ENCODE data around the gene ANKRD27.
"Not testable (repeated sequence)": the region's sequence is repeated elsewhere in the genome, so short reads cannot be mapped to it uniquely, and the experiment has no call there.

Gene ANKRD27

GRCh38 chr19:32700129-32700528, 25.1 kb upstream of the ANKRD27 start:
- H3K18ac ChIP-seq (ENCODE audit: low read length); H3K4me3 ChIP-seq (ENCODE audit: low read depth, low read length); H3K9ac ChIP-seq (ENCODE audit: low read length); H4K12ac ChIP-seq (ENCODE audit: low read depth, low read length); H3K4ac ChIP-seq (ENCODE audit: low read depth, low read length); H2BK12ac ChIP-seq (ENCODE audit: low read length); H3K27me3 ChIP-seq (ENCODE audit: insufficient read depth, low read length); H2AK5ac ChIP-seq (ENCODE audit: low read length); H3K79me1 ChIP-seq (ENCODE audit: low read length); H2BK5ac ChIP-seq (ENCODE audit: low read depth, low read length, poor library complexity); H3K36me3 ChIP-seq (ENCODE audit: control insufficient read depth in 1 of 2, insufficient read depth in 2 of 2, low read length in 2 of 2); H3K23ac ChIP-seq (ENCODE audit: low read length); H3K9me3 ChIP-seq (ENCODE audit: insufficient read depth, low read depth, low read length); H4K8ac ChIP-seq (ENCODE audit: low read depth, low read length); H3K14ac ChIP-seq (ENCODE audit: low read length); H3K4me1 ChIP-seq (ENCODE audit: control insufficient read depth in 1 of 2, insufficient read depth in 2 of 2, low read length in 2 of 2); H3K27ac ChIP-seq (ENCODE audit: low read depth, low read length); H4K91ac ChIP-seq (ENCODE audit: low read depth, low read length); H2BK120ac ChIP-seq (ENCODE audit: insufficient read depth, low read length, poor library complexity); DNase-seq; H3K4me2 ChIP-seq (ENCODE audit: low read length); H3K79me2 ChIP-seq (ENCODE audit: control insufficient read depth, insufficient read depth, low read length, poor library complexity); H2AFZ ChIP-seq (ENCODE audit: insufficient read depth, low read length, poor library complexity): not testable (repeated sequence)
- WGBS (ENCODE audit: extremely low coverage, insufficient coverage, insufficient read length) = no CpG with 5 or more reads among the region's 7 CpGs

DNA sequence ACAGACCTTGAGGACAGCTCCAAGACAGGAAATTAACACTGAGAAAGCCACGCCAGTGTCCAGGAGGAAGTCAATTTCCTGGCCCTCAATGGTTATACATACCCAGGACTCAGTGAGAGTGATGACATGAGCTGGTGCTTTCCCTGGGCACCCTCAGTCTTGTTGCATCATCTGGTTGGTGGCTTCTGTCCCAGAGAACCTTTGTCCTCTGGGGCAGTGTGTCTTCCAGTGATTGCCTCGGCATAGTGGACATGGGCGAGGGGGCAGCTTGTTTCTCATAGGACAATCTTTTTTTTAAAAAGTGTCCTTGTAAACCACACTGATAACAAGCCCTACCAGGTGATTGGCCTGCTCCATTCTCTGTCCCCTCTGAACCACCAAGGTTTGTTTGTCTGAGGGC, 21.8 kb upstream of the ANKRD27 start:
- H3K4me3 ChIP-seq (ENCODE audit: low read depth, low read length); H3K9me3 ChIP-seq (ENCODE audit: insufficient read depth, low read depth, low read length); H4K8ac ChIP-seq (ENCODE audit: low read depth, low read length); H2BK120ac ChIP-seq (ENCODE audit: insufficient read depth, low read length, poor library complexity); H3K36me3 ChIP-seq (ENCODE audit: control insufficient read depth in 1 of 2, insufficient read depth in 2 of 2, low read length in 2 of 2); H2AK5ac ChIP-seq (ENCODE audit: low read length); H3K14ac ChIP-seq (ENCODE audit: low read length); H3K23ac ChIP-seq (ENCODE audit: low read length); H2BK12ac ChIP-seq (ENCODE audit: low read length); H3K9ac ChIP-seq (ENCODE audit: low read length); H3K79me2 ChIP-seq (ENCODE audit: control insufficient read depth, insufficient read depth, low read length, poor library complexity); H4K12ac ChIP-seq (ENCODE audit: low read depth, low read length); H3K79me1 ChIP-seq (ENCODE audit: low read length); H3K18ac ChIP-seq (ENCODE audit: low read length); H3K4ac ChIP-seq (ENCODE audit: low read depth, low read length); H4K91ac ChIP-seq (ENCODE audit: low read depth, low read length); H3K27me3 ChIP-seq (ENCODE audit: insufficient read depth, low read length); DNase-seq; H2AFZ ChIP-seq (ENCODE audit: insufficient read depth, low read length, poor library complexity); H3K4me2 ChIP-seq (ENCODE audit: low read length); H2BK5ac ChIP-seq (ENCODE audit: low read depth, low read length, poor library complexity); H3K27ac ChIP-seq (ENCODE audit: low read depth, low read length); H3K4me1 ChIP-seq (ENCODE audit: control insufficient read depth in 1 of 2, insufficient read depth in 2 of 2, low read length in 2 of 2): not testable (repeated sequence)
- WGBS (ENCODE audit: extremely low coverage, insufficient coverage, insufficient read length) = no CpG with 5 or more reads among the region's 3 CpGs

DNA sequence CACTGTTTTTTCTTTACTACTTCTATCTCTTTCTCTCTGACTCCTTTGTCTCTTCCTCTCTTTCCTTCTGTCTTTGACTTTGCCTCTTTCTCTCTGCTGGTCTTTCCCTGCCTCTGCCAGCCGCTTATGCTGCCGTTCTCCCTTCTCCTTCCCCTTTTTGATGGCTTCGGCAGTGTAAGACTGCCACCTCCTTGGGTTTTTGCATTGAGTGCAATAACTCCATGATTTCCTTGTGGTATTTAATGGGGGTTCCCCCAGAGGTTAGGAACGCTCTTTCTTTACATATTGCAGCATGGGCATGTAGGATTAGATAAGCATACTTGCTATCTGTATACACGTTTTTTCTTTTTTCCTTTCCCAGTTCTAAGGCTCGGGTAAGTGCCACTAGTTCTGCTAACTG, 20.5 kb upstream of the ANKRD27 start:
- not testable (repeated sequence) for H3K4me2 ChIP-seq (ENCODE audit: low read length); H3K4me3 ChIP-seq (ENCODE audit: low read depth, low read length); H3K9me3 ChIP-seq (ENCODE audit: insufficient read depth, low read depth, low read length); H3K27ac ChIP-seq (ENCODE audit: low read depth, low read length); H2BK120ac ChIP-seq (ENCODE audit: insufficient read depth, low read length, poor library complexity); H4K91ac ChIP-seq (ENCODE audit: low read depth, low read length); H3K14ac ChIP-seq (ENCODE audit: low read length); H4K8ac ChIP-seq (ENCODE audit: low read depth, low read length); H3K27me3 ChIP-seq (ENCODE audit: insufficient read depth, low read length); H4K12ac ChIP-seq (ENCODE audit: low read depth, low read length); H3K79me2 ChIP-seq (ENCODE audit: control insufficient read depth, insufficient read depth, low read length, poor library complexity); H2BK5ac ChIP-seq (ENCODE audit: low read depth, low read length, poor library complexity); DNase-seq; H3K36me3 ChIP-seq (ENCODE audit: control insufficient read depth in 1 of 2, insufficient read depth in 2 of 2, low read length in 2 of 2); H2AFZ ChIP-seq (ENCODE audit: insufficient read depth, low read length, poor library complexity); H2BK12ac ChIP-seq (ENCODE audit: low read length); H3K9ac ChIP-seq (ENCODE audit: low read length); H3K23ac ChIP-seq (ENCODE audit: low read length); H3K4ac ChIP-seq (ENCODE audit: low read depth, low read length); H3K18ac ChIP-seq (ENCODE audit: low read length); H2AK5ac ChIP-seq (ENCODE audit: low read length)
- Histone ChIP-seq H3K4me1 (ENCODE audit: control insufficient read depth in 1 of 2, insufficient read depth in 2 of 2, low read length in 2 of 2) (peaks cover 9 to 12% of the 10 kb centered on the region in 2 experiments), H3K79me1 (ENCODE audit: low read length) (peaks cover 10% of the 10 kb centered on the region)
- WGBS (ENCODE audit: extremely low coverage, insufficient coverage, insufficient read length) = no CpG with 5 or more reads among the region's 6 CpGs

- not testable (repeated sequence) for DNase-seq; H3K79me2 ChIP-seq (ENCODE audit: control insufficient read depth, insufficient read depth, low read length, poor library complexity)
Observed at GRCh38 chr19:32694851-32695250, 19.9 kb upstream of the ANKRD27 start.

More at GRCh38 chr19:32694851-32695250, 19.9 kb upstream of the ANKRD27 start:
- not testable (repeated sequence) for H4K91ac ChIP-seq (ENCODE audit: low read depth, low read length); H3K14ac ChIP-seq (ENCODE audit: low read length); H3K27ac ChIP-seq (ENCODE audit: low read depth, low read length); H2AFZ ChIP-seq (ENCODE audit: insufficient read depth, low read length, poor library complexity); H3K4me2 ChIP-seq (ENCODE audit: low read length); H3K27me3 ChIP-seq (ENCODE audit: insufficient read depth, low read length); H4K12ac ChIP-seq (ENCODE audit: low read depth, low read length); H2BK120ac ChIP-seq (ENCODE audit: insufficient read depth, low read length, poor library complexity); H2BK12ac ChIP-seq (ENCODE audit: low read length); H3K18ac ChIP-seq (ENCODE audit: low read length); H3K4ac ChIP-seq (ENCODE audit: low read depth, low read length); H2AK5ac ChIP-seq (ENCODE audit: low read length); H3K4me3 ChIP-seq (ENCODE audit: low read depth, low read length); H3K9me3 ChIP-seq (ENCODE audit: insufficient read depth, low read depth, low read length); H3K9ac ChIP-seq (ENCODE audit: low read length); H2BK5ac ChIP-seq (ENCODE audit: low read depth, low read length, poor library complexity); H4K8ac ChIP-seq (ENCODE audit: low read depth, low read length); H3K23ac ChIP-seq (ENCODE audit: low read length); H3K36me3 ChIP-seq (ENCODE audit: control insufficient read depth in 1 of 2, insufficient read depth in 2 of 2, low read length in 2 of 2)
- peaks cover 10% of the 10 kb centered on the region for H3K79me1 ChIP-seq (ENCODE audit: low read length)
- WGBS (ENCODE audit: extremely low coverage, insufficient coverage, insufficient read length) = no CpG with 5 or more reads among the region's 2 CpGs
- H3K4me1 ChIP-seq (ENCODE audit: control insufficient read depth in 1 of 2, insufficient read depth in 2 of 2, low read length in 2 of 2) = peaks cover 9 to 12% of the 10 kb centered on the region in 2 experiments

All from trophoblast cell (in vitro differentiated cells and primary cell).